Peyer's patch (tissue), 4 donors: Measurements from ENCODE around the gene PDZD8.

Experiments
- POLR2A ChIP-seq, 2 donors: fragments of 450-650 bp; IDR thresholded peaks; one replicate each; pipeline ENCODE4 v1.5.1; 2017; ENCODE audit warnings: antibody characterized with exemption in 2 of 2, mild to moderate bottlenecking in 2 of 2, moderate library complexity in 2 of 2
- TF ChIP-seq, protein P1 (sequence below), 6 experiments: fragments of 450-650 bp in 4 of 6; fragments of 200-600 bp in 2 of 6; sonication (generic) in 1 of 6; IDR thresholded peaks; one replicate each; pipeline ENCODE4 v1.5.1; 2017 to 2019; ENCODE audit warnings: antibody characterized with exemption in 6 of 6, mild to moderate bottlenecking in 3 of 6, moderate library complexity in 1 of 6

DNA sequence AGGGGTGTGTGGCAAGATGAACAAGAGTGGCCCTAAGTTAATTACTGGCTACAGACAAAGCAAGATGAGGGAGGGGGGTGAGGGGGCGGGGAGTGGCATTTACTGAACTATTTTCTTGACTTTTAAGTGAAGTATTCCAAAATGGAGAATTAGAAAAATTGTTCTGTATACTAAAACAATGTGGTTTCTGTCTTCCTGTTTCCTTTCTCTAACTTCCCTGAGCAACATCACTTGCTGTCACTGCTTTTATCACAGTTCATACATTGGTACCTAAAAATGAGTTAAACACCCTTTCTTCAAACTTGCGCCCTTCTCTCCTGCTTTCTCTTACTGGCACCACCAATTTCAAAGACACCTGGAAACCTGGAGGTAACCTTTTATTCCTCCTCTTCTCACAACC is 21.6 kb downstream of the PDZD8 start:
- TF ChIP-seq, protein P1, sequence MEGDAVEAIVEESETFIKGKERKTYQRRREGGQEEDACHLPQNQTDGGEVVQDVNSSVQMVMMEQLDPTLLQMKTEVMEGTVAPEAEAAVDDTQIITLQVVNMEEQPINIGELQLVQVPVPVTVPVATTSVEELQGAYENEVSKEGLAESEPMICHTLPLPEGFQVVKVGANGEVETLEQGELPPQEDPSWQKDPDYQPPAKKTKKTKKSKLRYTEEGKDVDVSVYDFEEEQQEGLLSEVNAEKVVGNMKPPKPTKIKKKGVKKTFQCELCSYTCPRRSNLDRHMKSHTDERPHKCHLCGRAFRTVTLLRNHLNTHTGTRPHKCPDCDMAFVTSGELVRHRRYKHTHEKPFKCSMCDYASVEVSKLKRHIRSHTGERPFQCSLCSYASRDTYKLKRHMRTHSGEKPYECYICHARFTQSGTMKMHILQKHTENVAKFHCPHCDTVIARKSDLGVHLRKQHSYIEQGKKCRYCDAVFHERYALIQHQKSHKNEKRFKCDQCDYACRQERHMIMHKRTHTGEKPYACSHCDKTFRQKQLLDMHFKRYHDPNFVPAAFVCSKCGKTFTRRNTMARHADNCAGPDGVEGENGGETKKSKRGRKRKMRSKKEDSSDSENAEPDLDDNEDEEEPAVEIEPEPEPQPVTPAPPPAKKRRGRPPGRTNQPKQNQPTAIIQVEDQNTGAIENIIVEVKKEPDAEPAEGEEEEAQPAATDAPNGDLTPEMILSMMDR (IDR thresholded peaks at IDR 0.05) = no peak
- no peak for TF ChIP-seq POLR2A (IDR thresholded peaks at IDR 0.05)
